GM12878 (cell line): ENCODE data around the gene ANXA4. TPM values are rescaled to one million over a fixed set of nuclear protein-coding genes. Genes with fewer than 3 reads are reported as not detected.
A peak's percentile ranks its signal among the peaks of the same experiment; 100 is the strongest.

Experiments used
- BCL11A ChIP-seq: IDR thresholded peaks from 2 replicates; pipeline ENCODE4 v1.6.1; 2011; ENCODE audit warnings: low read depth, low read length
- BMI1 ChIP-seq: fragments of 450-650 bp; IDR thresholded peaks from 2 replicates; pipeline ENCODE4 v1.6.1; 2016; ENCODE audit warnings: mild to moderate bottlenecking, moderate library complexity, borderline replicate concordance
- HDAC2 ChIP-seq: fragments of 200-600 bp; sonication (generic); IDR thresholded peaks from 2 replicates; pipeline ENCODE4 v1.6.1; 2017
- KAT2A ChIP-seq: conservative IDR thresholded peaks from 2 replicates; pipeline ENCODE4 v1.6.1; 2011; ENCODE audit warnings: low read depth, low read length; ENCODE audit not compliant: control insufficient read depth
- MEF2A ChIP-seq: IDR thresholded peaks from 2 replicates; pipeline ENCODE4 v1.6.1; 2011; ENCODE audit warnings: low read depth, mild to moderate bottlenecking, low read length, moderate library complexity; ENCODE audit not compliant: insufficient read depth
- POLR2A ChIP-seq: IDR thresholded peaks from 2 replicates; pipeline ENCODE4 v1.6.1; 2011; ENCODE audit warnings: low read depth, mild to moderate bottlenecking, low read length
- RAD21 ChIP-seq: IDR thresholded peaks from 2 replicates; pipeline ENCODE4 v1.6.1; 2011; ENCODE audit warnings: mild to moderate bottlenecking, low read depth, low read length, moderate library complexity; ENCODE audit not compliant: insufficient read depth
- RELA ChIP-seq: fragments of 450-650 bp; IDR thresholded peaks from 2 replicates; pipeline ENCODE4 v1.8.0; 2014; ENCODE audit warnings: borderline replicate concordance; ENCODE audit not compliant: partially characterized antibody
- SREBF2 ChIP-seq: IDR thresholded peaks from 2 replicates; pipeline ENCODE4 v1.6.1; 2012; ENCODE audit warnings: mild to moderate bottlenecking, low read length
- ZNF217 ChIP-seq: fragments of 450-650 bp; IDR thresholded peaks from 2 replicates; pipeline ENCODE4 v1.6.1; 2017; ENCODE audit warnings: antibody characterized with exemption, mild to moderate bottlenecking
- polyA plus RNA-seq, 11 experiments: library from polyadenylated mRNA; depleted of rRNA in 4 of 11; unstranded in 6 of 11; stranded (reverse) in 5 of 11; fragments of >200 nt; fragmentation: Nextera tagmentation in 4 of 11; fragmentation: Illumina TruSeq in 1 of 11; extraction: Ambion mirVana in 4 of 11; extraction: Trizol in 1 of 11; gene quantifications; 1 replicate in 1 of 11; 2 replicates in 10 of 11; pipeline versions ENCODE4 v1.2.1 to v1.2.3, GENCODE V29; 2011 to 2016; ENCODE audit warnings: inconsistent platforms in 2 of 11, missing spikeins in 2 of 11, low read depth in 1 of 11
- total RNA-seq, 4 experiments: library from RNA; depleted of rRNA in 3 of 4; stranded (reverse); fragments of >200 nt in 3 of 4; fragmentation: Illumina TruSeq in 1 of 4; extraction: Trizol in 1 of 4; gene quantifications; 2 replicates each; pipeline versions ENCODE4 v1.2.1 to v1.2.3, GENCODE V29; 2013 to 2021
- TF ChIP-seq, protein P1 (sequence below): IDR thresholded peaks from 2 replicates; pipeline ENCODE4 v1.6.1; 2012; ENCODE audit warnings: low read depth, low read length, improper control_type of control experiment
- TF ChIP-seq, protein P2 (sequence below): IDR thresholded peaks from 2 replicates; pipeline ENCODE4 v1.6.1; 2012; ENCODE audit warnings: low read length, inconsistent platforms
- TF ChIP-seq, protein P3 (sequence below): fragments of 450-650 bp; IDR thresholded peaks from 2 replicates; pipeline ENCODE4 v1.6.1; 2014; ENCODE audit warnings: mild to moderate bottlenecking
- TF ChIP-seq, protein P4 (sequence below): fragments of 450-650 bp; IDR thresholded peaks from 2 replicates; pipeline ENCODE4 v1.6.1; 2018; ENCODE audit warnings: mild to moderate bottlenecking, low read depth, moderate library complexity; ENCODE audit not compliant: partially characterized antibody

ANXA4 gene
- total and polyA plus RNA-seq, 10 of the 15 experiments (the other 5 are each of a cell fraction or from before 2014, with no cell fraction given) = 16.3 to 97.2 (median 71.0) TPM

DNA sequence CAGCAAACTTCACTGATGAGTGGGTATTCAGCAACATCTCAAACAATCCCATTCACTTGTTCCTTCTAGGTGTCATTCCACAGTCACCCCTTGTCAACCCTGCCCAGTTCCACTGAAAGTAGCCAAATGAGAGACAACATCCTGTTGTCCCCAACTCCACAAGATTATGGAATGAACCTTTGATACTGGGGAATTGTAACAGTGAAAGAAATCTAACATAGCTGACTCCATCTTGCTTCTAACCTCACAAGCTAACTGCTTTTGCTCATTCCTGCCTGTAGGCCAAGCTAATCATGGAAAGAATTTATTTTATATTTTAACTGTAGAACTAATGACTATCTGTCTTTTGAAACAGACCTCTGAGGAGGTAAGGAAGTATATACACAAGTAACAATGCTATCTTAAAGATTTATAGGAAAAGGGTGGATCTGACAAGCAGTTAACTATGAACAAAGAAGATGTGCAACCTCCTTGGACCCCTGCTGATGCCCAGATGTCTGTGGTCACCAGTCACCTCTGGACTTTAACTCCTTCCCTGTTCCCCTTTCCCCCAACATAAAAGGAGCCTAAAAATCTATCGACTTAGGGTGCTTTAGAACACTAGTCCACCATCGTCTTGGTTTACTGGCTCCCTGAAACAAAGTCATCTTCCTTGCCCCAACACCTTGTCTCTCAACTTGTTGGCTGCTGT lies 6.9 kb upstream of the ANXA4 start (continued):
- TF ChIP-seq, protein P1, sequence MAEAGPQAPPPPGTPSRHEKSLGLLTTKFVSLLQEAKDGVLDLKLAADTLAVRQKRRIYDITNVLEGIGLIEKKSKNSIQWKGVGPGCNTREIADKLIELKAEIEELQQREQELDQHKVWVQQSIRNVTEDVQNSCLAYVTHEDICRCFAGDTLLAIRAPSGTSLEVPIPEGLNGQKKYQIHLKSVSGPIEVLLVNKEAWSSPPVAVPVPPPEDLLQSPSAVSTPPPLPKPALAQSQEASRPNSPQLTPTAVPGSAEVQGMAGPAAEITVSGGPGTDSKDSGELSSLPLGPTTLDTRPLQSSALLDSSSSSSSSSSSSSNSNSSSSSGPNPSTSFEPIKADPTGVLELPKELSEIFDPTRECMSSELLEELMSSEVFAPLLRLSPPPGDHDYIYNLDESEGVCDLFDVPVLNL = no peak
- TF ChIP-seq, protein P2, sequence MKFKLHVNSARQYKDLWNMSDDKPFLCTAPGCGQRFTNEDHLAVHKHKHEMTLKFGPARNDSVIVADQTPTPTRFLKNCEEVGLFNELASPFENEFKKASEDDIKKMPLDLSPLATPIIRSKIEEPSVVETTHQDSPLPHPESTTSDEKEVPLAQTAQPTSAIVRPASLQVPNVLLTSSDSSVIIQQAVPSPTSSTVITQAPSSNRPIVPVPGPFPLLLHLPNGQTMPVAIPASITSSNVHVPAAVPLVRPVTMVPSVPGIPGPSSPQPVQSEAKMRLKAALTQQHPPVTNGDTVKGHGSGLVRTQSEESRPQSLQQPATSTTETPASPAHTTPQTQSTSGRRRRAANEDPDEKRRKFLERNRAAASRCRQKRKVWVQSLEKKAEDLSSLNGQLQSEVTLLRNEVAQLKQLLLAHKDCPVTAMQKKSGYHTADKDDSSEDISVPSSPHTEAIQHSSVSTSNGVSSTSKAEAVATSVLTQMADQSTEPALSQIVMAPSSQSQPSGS = 0 out of 2 replicates have a peak, but pooled peaks have one; percentile 39
- TF ChIP-seq KAT2A = no peak
- TF ChIP-seq MEF2A = no peak
- TF ChIP-seq BCL11A = 0 out of 2 replicates have a peak, but pooled peaks have one; percentile 34
- TF ChIP-seq HDAC2 = no peak
- no peak for TF ChIP-seq RAD21
- TF ChIP-seq, protein P3, sequence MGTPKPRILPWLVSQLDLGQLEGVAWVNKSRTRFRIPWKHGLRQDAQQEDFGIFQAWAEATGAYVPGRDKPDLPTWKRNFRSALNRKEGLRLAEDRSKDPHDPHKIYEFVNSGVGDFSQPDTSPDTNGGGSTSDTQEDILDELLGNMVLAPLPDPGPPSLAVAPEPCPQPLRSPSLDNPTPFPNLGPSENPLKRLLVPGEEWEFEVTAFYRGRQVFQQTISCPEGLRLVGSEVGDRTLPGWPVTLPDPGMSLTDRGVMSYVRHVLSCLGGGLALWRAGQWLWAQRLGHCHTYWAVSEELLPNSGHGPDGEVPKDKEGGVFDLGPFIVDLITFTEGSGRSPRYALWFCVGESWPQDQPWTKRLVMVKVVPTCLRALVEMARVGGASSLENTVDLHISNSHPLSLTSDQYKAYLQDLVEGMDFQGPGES = no peak
- no peak for TF ChIP-seq SREBF2
- no peak for TF ChIP-seq BMI1
- TF ChIP-seq RELA = no peak
- TF ChIP-seq POLR2A = no peak
- TF ChIP-seq ZNF217 = no peak
- TF ChIP-seq, protein P4, sequence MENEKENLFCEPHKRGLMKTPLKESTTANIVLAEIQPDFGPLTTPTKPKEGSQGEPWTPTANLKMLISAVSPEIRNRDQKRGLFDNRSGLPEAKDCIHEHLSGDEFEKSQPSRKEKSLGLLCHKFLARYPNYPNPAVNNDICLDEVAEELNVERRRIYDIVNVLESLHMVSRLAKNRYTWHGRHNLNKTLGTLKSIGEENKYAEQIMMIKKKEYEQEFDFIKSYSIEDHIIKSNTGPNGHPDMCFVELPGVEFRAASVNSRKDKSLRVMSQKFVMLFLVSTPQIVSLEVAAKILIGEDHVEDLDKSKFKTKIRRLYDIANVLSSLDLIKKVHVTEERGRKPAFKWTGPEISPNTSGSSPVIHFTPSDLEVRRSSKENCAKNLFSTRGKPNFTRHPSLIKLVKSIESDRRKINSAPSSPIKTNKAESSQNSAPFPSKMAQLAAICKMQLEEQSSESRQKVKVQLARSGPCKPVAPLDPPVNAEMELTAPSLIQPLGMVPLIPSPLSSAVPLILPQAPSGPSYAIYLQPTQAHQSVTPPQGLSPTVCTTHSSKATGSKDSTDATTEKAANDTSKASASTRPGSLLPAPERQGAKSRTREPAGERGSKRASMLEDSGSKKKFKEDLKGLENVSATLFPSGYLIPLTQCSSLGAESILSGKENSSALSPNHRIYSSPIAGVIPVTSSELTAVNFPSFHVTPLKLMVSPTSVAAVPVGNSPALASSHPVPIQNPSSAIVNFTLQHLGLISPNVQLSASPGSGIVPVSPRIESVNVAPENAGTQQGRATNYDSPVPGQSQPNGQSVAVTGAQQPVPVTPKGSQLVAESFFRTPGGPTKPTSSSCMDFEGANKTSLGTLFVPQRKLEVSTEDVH = no peak
